RWPE1 (cell line): ENCODE results near the gene CRMP1.
"Not testable (repeated sequence)": the region's sequence is repeated elsewhere in the genome, so short reads cannot be mapped to it uniquely, and the experiment has no call there.

Source experiments
- CTCF ChIA-PET: fragments of 350-600 bp; sonication (Branson Sonifier 250); formaldehyde crosslinking; extraction: SDS; loops from one replicate; lab custom pipeline; 2021; lab: Yijun Ruan, JAX
- POLR2A ChIA-PET: fragments of 400-600 bp; formaldehyde crosslinking; extraction: SDS; loops from one replicate; lab custom pipeline; 2020; ENCODE audit warnings: antibody characterized with exemption; ENCODE audit not compliant: low non-redundant PET; lab: Yijun Ruan, JAX
- DNase-seq: peaks from one replicate; pipeline ENCODE4 v3.0.0; 2012; ENCODE audit warnings: low spot score
- H3K27ac ChIP-seq: fragments of 450-650 bp; 2 replicates; pipeline ENCODE4 v1.5.1; 2017
- TF ChIP-seq, protein P1 (sequence below): fragments of 450-650 bp; conservative IDR thresholded peaks from 2 replicates; pipeline ENCODE4 v1.5.1; 2017; ENCODE audit warnings: low read depth, mild to moderate bottlenecking

The CRMP1 gene

GRCh38 chr4:5843573-5844530 is 49.0 kb downstream of the CRMP1 start:
- ChIA-PET POLR2A (interaction anchor here (0.6 kb wide), 1 partner anchor 15 kb away, joined by 3 read pairs; no protein-coding TSS in a partner anchor), CTCF (no interaction called here)
- no peak for DNase-seq
- TF ChIP-seq, protein P1, sequence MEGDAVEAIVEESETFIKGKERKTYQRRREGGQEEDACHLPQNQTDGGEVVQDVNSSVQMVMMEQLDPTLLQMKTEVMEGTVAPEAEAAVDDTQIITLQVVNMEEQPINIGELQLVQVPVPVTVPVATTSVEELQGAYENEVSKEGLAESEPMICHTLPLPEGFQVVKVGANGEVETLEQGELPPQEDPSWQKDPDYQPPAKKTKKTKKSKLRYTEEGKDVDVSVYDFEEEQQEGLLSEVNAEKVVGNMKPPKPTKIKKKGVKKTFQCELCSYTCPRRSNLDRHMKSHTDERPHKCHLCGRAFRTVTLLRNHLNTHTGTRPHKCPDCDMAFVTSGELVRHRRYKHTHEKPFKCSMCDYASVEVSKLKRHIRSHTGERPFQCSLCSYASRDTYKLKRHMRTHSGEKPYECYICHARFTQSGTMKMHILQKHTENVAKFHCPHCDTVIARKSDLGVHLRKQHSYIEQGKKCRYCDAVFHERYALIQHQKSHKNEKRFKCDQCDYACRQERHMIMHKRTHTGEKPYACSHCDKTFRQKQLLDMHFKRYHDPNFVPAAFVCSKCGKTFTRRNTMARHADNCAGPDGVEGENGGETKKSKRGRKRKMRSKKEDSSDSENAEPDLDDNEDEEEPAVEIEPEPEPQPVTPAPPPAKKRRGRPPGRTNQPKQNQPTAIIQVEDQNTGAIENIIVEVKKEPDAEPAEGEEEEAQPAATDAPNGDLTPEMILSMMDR, result no peak
- H3K27ac ChIP-seq, result no peak overlapping the region

DNA sequence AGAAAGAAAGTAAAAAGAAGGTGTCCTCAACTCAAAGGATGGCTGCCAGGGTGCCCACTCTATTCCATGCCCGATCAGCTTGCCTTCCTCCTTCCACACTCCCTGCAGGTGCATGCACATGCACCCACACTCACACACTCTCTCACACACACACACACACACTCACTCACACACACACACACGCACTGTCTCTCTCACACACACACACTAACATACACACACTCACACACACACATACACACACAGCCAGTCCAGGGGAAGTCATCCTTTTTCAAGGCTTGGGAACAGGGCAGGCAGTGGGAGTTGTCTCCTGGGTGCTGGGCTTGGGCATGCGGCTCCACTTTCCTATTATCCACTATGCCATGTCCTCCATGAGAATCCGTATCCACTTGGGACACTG is 50.4 kb downstream of the CRMP1 start:
- DNase-seq, result no peak
- no peak overlapping the region for H3K27ac ChIP-seq
- POLR2A ChIA-PET, result no interaction called here
- TF ChIP-seq, protein P1, result no peak
- CTCF ChIA-PET, result no interaction called here

GRCh38 chr4:5839751-5840674 is 52.9 kb downstream of the CRMP1 start:
- ChIA-PET POLR2A (no interaction called here), CTCF (interaction anchor here (0.6 kb wide), 1 partner anchor 10 kb away, joined by 3 read pairs; no protein-coding TSS in a partner anchor)
- DNase-seq, result no peak
- TF ChIP-seq, protein P1, result no peak
- no peak overlapping the region for H3K27ac ChIP-seq

- POLR2A ChIA-PET, result no interaction called here
These were observed 53.6 kb downstream of the CRMP1 start for GRCh38 chr4:5839332-5839731.

GRCh38 chr4:5837483-5837882 is 55.4 kb downstream of the CRMP1 start:
- CTCF ChIA-PET, H3K27ac ChIP-seq, POLR2A ChIA-PET, DNase-seq: not testable (repeated sequence)

More at GRCh38 chr4:5839332-5839731, 53.6 kb downstream of the CRMP1 start:
- H3K27ac ChIP-seq, result no peak overlapping the region
- CTCF ChIA-PET, result no interaction called here
- no peak for DNase-seq
- TF ChIP-seq, protein P1, result no peak

GRCh38 chr4:5836943-5837342 is 55.9 kb downstream of the CRMP1 start:
- ChIA-PET CTCF (no interaction called here), POLR2A (no interaction called here)
- TF ChIP-seq, protein P1, result no peak
- no peak for DNase-seq
- H3K27ac ChIP-seq, result no peak overlapping the region
